ENCODE results near the gene UBD. TPM values are rescaled to one million over a fixed set of nuclear protein-coding genes. Genes with fewer than 3 reads are reported as not detected.

Gene UBD
- total RNA-seq = 0.49 and 0.62 TPM in 2 replicates

DNA sequence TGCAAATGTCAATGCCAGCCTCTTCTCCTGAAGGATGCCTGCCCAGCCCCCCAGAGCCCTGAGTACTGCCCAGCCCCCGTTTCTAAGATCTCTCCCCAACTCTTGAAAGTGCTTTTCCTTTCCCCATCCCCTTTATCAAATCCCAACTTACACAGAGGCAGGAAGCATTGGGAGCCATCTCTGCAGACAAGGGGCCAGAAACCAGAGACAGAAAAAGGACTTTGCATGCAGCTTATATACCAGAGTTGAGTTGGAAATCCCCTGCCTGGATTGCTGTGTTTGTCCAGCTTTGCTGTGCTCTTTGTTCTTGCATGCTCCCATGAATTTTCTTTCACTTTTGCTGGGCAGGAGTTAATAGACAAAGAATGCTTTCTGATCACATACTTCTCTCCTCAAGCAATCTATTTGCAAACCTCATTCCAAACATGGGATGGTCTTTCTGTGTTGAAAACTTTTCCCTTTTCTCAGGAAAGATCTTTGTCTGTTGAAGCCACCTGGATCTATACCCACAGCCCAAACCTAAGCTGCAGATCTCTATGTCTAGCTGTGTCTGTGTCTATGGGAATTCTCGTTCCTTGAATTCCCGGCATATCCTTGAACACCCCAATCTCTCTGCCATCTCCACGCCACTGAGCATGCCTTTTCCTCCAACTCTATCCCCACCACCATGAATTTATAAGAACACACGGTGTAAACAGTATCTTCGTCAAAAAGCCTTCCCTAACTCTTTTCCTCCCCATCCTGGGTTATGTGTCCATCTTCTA is at the start of gene UBD:
TSS of gene UBD (minus strand) at position 209 of the 764 bp plus-strand sequence. CDS start at position 178, 31 bp downstream.
- peaks cover 6% of the 10 kb centered on the region for H3K4me1 Mint-ChIP-seq
- no peak within 1 kb of the TSS for H3K4me3 Mint-ChIP-seq
- DNase-seq = no peak
- H3K36me3 Mint-ChIP-seq (ENCODE audit: low read depth) = no peaks in the 10 kb centered on the region
- intact Hi-C loops (cut with micrococcal nuclease) = no loop called here
- H3K27me3 Mint-ChIP-seq = peaks cover 54% of the 10 kb centered on the region
- H3K9me3 Mint-ChIP-seq = no peaks in the 10 kb centered on the region
- H3K27ac Mint-ChIP-seq = no peak within 1 kb of the TSS

DNA sequence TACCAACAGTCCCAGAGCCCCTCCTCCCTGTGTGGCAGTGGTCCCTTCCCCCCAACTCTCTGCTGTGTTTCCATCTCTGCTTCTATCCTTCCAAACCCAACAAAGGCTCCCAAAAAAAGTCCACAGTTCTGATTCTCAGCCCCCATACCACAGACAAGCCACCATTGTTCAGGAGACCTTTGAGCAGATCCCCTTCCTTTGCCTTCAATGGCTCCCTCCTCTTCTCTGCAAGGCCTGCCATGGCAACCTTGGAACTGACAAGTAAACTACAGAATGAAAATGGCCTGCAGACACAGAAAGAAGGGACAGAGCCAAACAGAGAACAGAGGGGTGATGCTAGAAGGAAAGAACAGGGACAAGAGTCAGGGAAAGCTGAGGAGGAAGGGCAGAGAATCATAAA is 48.6 kb upstream of the UBD start:
- intact Hi-C loops (cut with micrococcal nuclease) = no loop called here
- H3K9me3 Mint-ChIP-seq = no peaks in the 10 kb centered on the region
- H3K27me3 Mint-ChIP-seq = no peaks in the 10 kb centered on the region
- H3K27ac Mint-ChIP-seq = no peak overlapping the region
- DNase-seq = no peak
- H3K4me3 Mint-ChIP-seq = no peak overlapping the region
- peaks cover 26% of the 10 kb centered on the region for H3K36me3 Mint-ChIP-seq (ENCODE audit: low read depth)
- H3K4me1 Mint-ChIP-seq = no peaks in the 10 kb centered on the region

DNA sequence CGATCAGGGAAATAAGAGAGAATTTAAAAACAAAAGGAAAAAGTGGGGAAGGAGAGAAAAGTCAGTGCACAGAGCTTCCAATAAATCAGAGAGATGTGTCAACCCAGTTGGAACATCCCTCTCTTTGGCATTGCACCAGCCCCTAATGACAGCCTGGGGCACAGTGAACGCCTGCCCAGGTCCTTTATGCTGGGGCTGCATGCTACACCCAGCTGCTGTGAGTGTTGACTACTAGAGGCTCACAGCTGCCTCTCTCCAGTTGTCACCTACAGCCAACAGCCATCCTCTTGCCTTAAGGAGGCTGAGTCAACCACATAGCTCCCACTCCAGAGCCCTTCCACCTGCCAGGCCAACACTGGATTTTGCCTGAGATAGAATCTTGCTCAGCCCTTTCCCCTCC is 44.4 kb upstream of the UBD start:
- no peak overlapping the region for H3K4me3 Mint-ChIP-seq
- intact Hi-C loops (cut with micrococcal nuclease) = no loop called here
- H3K27me3 Mint-ChIP-seq = no peaks in the 10 kb centered on the region
- DNase-seq = no peak
- H3K9me3 Mint-ChIP-seq = no peaks in the 10 kb centered on the region
- no peak overlapping the region for H3K27ac Mint-ChIP-seq
- H3K4me1 Mint-ChIP-seq = no peaks in the 10 kb centered on the region
- H3K36me3 Mint-ChIP-seq (ENCODE audit: low read depth) = peaks cover 18% of the 10 kb centered on the region

DNA sequence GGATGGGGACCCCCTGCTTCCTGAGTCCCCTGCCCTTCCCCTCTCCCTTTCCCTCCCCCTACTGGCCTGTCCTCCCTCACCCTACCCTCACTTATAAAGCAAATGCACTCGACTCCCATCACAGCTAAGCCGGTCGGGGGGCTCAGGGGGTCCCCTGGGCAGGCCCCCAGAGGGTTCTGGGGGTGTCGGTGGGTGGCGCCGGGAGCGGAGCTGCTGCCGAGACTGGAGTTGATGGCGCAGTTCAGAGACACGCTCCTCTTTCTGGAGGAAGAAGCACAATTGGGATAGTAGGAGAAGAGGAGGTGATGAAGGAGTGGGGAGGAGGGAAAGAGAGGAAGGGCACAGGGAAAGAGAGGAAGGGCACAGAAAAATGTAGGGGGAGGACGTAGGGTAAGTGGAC is 43.9 kb upstream of the UBD start:
- DNase-seq = no peak
- intact Hi-C loops (cut with micrococcal nuclease) = no loop called here
- H3K4me1 Mint-ChIP-seq = no peaks in the 10 kb centered on the region
- H3K36me3 Mint-ChIP-seq (ENCODE audit: low read depth) = peaks cover 18% of the 10 kb centered on the region
- no peaks in the 10 kb centered on the region for H3K27me3 Mint-ChIP-seq
- H3K4me3 Mint-ChIP-seq = no peak overlapping the region
- no peak overlapping the region for H3K27ac Mint-ChIP-seq
- no peaks in the 10 kb centered on the region for H3K9me3 Mint-ChIP-seq

DNA sequence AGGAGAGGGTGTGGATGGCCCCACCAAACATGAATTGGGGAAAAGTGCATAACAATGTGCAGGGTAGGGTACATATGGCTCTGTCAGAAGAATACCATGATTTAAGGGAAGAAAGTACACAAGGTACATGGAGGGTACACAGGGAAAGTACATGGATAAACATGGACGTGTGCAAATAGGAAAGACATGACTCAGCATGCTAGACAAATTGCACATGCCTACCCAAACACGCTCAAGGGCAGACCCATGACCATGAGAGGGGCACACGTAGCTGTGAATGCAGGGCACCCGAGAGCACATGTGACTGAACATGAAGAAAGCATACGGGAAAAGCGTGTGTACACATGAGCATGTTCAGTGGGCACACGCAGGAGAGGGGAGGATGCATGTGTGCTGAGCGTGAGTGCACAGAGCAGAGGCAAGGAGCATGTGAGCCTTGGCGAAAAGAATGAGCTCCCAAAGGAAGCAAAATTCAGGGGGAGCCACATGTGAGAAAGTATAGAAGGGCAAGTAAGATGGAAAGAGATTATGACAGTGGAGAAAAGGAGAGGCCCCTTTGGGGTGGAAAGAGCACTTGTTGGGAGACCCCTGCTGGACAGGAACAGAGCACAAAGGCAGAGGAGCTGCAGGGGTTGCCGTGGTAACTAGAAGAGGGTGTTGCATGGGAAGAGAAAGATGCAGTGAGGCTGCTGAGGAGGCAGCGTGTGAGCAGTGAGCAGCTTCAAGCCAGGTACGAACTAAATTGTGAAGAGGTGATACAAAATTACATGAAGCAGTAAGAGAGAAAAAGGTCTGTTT is 43.2 kb upstream of the UBD start:
- Mint-ChIP-seq H3K4me1 (no peaks in the 10 kb centered on the region), H3K27ac (no peak overlapping the region), H3K4me3 (no peak overlapping the region), H3K27me3 (no peaks in the 10 kb centered on the region), H3K36me3 (ENCODE audit: low read depth) (peaks cover 16% of the 10 kb centered on the region), H3K9me3 (no peaks in the 10 kb centered on the region)
- DNase-seq = no peak
- intact Hi-C loops (cut with micrococcal nuclease) = no loop called here

DNA sequence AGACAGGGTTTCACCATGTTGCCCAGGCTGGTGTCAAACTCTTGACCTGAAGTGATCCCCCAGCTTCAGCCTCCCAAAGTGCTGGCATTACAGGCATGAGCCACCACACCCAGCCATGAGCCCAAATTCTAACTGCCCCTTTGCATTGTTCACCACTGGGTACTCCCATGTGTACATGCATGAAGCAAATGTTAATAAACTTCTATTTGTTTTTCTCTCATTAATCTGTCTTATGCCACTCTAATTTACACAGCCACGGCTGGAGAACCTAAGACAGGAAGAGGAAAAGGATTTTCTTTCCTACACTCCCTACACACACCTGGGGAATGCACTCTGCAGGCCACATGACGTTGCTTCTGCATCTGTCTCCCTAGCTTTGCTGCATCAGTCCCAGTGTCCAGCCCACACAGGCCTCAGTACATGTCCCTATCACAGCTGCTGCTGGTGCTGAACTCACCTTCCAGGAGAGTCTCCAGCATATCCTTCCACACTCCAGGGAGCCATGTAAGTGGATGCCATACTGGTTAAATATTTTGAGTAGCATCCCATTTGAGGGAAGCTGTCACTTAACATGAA is 38.7 kb upstream of the UBD start:
- no peak overlapping the region for H3K4me3 Mint-ChIP-seq
- H3K9me3 Mint-ChIP-seq = no peaks in the 10 kb centered on the region
- no peak overlapping the region for H3K27ac Mint-ChIP-seq
- H3K36me3 Mint-ChIP-seq (ENCODE audit: low read depth) = peaks cover 3% of the 10 kb centered on the region
- no peaks in the 10 kb centered on the region for H3K4me1 Mint-ChIP-seq
- no peak for DNase-seq
- peaks cover 5% of the 10 kb centered on the region for H3K27me3 Mint-ChIP-seq
- intact Hi-C loops (cut with micrococcal nuclease) = no loop called here

DNA sequence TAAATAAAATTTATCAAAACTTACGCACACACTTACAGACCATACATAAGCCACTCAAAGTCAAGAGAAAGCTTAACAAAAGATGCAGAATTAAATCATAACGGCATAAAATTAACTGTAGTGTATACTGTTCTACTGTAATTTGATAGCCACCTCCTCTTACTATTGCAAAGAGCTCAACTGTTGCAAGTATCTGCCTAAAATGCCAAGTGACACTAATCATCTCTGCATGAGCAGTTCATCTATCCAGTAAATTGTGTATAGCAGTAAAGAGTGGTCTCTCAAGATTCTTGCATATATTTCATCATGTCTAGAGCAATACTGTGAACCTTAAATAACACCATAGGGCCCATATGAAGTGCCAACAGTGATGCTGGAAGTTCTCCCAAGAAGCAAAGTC is 37.7 kb upstream of the UBD start:
- no peaks in the 10 kb centered on the region for H3K9me3 Mint-ChIP-seq
- no peak for DNase-seq
- intact Hi-C loops (cut with micrococcal nuclease) = no loop called here

DNA sequence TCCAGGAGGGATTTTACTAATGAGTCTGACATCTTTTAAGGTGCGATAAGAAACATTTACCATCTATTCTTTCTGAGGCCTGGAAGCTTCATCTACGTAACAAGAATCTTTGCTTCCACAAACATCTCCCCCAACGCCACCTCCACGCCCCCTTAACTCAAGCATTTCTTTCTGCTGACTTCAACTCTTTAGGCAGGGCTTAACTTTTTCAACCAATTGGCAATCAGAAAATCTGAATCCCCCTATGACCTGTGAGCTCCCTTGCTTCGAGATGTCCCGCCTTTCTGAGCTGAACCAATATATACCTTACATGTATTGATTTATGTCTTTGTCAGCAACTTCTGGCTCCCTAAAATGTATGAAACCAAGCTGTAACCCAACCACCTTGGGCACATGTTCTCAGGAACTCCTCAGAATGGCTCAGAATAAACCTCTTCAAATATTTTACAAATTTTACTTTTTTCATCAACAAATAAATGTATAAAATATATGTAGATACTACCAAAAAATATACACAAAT is 36.9 kb upstream of the UBD start:
- no peak for DNase-seq
- H3K27me3 Mint-ChIP-seq = peaks cover 8% of the 10 kb centered on the region
- H3K4me1 Mint-ChIP-seq = no peaks in the 10 kb centered on the region
- H3K4me3 Mint-ChIP-seq = no peak overlapping the region
- no peaks in the 10 kb centered on the region for H3K36me3 Mint-ChIP-seq (ENCODE audit: low read depth)
- intact Hi-C loops (cut with micrococcal nuclease) = no loop called here
- no peaks in the 10 kb centered on the region for H3K9me3 Mint-ChIP-seq
- no peak overlapping the region for H3K27ac Mint-ChIP-seq

More for the DNA sequence above, 37.7 kb upstream of the UBD start:
- Mint-ChIP-seq H3K36me3 (ENCODE audit: low read depth) (no peaks in the 10 kb centered on the region), H3K4me3 (no peak overlapping the region), H3K4me1 (no peaks in the 10 kb centered on the region), H3K27me3 (peaks cover 5% of the 10 kb centered on the region), H3K27ac (no peak overlapping the region)

DNA sequence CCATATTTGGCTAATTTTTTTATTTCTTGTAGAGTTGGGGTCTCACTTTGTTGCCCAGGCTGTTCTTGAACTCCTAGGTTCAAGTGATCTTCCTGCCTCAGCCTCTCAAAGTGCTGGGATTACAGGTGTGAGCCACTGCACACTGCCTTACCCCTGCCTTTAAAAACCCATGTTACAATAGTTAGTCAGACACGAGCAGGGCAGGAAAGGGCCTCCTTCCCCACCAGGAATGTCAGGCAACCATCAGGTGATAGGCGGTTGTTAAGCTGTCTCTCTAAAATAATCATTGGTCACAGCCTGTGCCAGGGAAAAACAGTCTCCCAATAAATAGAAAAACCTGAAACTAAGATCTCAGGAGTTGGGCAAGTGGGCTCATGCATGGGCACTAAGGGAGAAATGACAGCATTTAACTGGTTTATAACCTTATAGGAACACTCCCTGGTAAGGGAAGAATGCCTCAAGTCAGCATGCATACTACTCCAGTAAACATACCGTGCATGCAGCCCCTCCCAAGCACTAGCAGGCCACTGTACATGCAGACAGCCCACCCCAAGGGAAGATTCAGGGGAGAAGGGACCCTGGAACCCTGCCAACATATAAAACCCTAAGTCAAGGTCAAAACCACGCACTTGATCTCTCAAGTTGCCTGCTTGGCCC is 33.8 kb upstream of the UBD start:
- no peak for DNase-seq
- intact Hi-C loops (cut with micrococcal nuclease) = no loop called here
- Mint-ChIP-seq H3K27ac (no peak overlapping the region), H3K4me1 (no peaks in the 10 kb centered on the region), H3K9me3 (no peaks in the 10 kb centered on the region), H3K36me3 (ENCODE audit: low read depth) (no peaks in the 10 kb centered on the region), H3K27me3 (peaks cover 16% of the 10 kb centered on the region), H3K4me3 (no peak overlapping the region)

DNA sequence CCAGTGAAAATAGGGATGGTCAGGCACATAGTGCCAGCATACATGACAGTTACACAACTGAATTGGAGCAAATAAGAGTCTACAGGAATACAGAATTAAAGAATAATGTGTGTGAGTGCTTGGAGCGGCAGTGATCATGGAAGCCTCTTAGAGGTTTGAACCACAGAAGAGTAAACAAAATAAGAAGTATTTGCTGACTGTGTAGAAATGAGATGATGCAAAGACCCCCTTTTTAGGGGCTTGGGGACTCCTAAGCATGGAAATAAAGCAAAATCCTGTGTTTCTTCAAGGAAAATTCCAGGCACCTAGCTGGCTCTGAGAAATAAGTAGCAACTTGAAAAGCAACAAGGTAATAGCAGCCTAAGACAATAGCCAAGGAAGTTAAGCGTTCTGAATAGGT is 32.1 kb upstream of the UBD start:
- Mint-ChIP-seq H3K4me3 (no peak overlapping the region), H3K27ac (no peak overlapping the region), H3K27me3 (peaks cover 29% of the 10 kb centered on the region), H3K4me1 (no peaks in the 10 kb centered on the region), H3K36me3 (ENCODE audit: low read depth) (no peaks in the 10 kb centered on the region), H3K9me3 (no peaks in the 10 kb centered on the region)
- DNase-seq = no peak
- intact Hi-C loops (cut with micrococcal nuclease) = no loop called here

DNA sequence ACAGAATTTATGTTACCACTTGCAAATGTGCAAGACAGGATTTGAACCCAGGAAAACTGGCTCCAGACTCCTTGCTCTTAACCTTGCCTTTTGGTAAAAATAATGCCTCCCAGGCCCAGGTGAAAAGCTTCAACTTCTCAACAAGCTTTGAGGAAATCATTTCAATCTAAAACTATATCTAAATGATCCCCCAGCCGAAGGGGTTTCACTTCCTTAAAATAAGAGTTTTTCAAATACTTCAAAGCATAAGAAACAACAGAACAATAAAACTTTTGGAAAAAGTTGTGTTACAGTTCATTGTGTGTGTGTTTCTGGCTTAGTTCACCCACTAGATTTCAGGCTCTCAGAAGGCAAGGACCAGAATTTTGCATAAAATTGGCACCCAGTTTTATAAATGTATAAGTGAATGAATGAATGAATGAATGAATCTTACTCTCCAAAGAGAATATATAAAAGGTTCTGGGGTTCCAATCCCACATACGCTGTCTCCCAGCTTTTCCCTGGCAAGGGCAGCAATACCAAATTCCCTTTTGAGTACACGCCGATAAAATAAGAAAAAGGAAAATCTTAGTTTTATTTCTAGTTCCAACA is 30.8 kb upstream of the UBD start:
- Mint-ChIP-seq H3K27ac (no peak overlapping the region), H3K9me3 (no peaks in the 10 kb centered on the region), H3K4me1 (no peaks in the 10 kb centered on the region), H3K36me3 (ENCODE audit: low read depth) (no peaks in the 10 kb centered on the region), H3K27me3 (peaks cover 36% of the 10 kb centered on the region), H3K4me3 (no peak overlapping the region)
- intact Hi-C loops (cut with micrococcal nuclease) = no loop called here
- DNase-seq = no peak

DNA sequence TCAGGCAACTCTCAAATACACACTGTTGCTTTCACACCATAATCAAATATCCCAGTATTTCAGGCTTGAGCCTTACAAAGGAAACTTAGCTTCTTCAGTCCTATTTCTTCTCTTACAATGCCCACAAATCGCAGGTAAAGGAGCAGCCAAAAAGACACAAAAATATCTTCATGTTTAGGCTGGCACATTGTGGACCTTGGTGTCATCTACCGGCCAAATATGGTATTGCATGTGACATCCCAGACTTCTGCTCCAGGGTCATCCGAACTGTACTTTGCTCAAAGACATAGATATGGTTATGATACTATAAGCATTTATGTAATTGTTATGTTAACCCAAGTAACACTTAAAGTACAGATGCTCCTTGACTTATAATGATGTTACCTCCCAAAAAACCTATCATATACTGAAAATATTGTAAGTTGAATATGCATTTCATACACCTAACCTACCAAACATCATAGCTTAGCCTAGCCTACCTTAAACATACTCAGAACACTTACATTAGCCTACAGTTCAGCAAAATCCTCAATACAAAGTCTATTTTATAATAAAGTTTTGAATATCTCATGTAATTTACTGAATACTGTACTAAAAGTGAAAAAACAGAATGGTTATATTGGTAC is 30.0 kb upstream of the UBD start:
- Mint-ChIP-seq H3K4me1 (no peaks in the 10 kb centered on the region), H3K27me3 (peaks cover 43% of the 10 kb centered on the region), H3K4me3 (no peak overlapping the region), H3K36me3 (ENCODE audit: low read depth) (no peaks in the 10 kb centered on the region), H3K27ac (no peak overlapping the region), H3K9me3 (no peaks in the 10 kb centered on the region)
- intact Hi-C loops (cut with micrococcal nuclease) = loop anchor here (1.0 to 10.0 kb wide), 3 partner anchors 573 to 903 kb away; no protein-coding TSS in a partner anchor
- DNase-seq = peak; percentile 86

DNA sequence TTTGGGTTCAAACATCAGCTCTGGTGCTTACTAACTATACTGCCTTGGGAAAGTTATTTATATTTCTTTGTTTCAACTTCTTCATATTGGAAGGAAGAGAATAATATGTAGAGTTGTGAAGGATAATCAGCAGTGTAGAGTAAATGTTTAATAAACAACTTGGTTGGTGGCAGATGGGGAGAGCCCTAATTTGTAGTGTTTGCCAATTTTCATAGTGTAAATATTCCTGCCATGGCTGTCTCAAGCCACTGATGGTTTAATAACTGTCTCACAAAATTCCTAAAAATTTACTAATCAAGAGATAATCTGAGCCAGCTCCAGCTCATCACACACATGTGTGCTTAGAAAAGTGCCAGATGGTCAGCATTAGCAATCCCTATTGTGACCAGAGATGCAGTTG is 25.3 kb upstream of the UBD start, which contains the start of gene OR2H2:
TSS of gene OR2H2 (plus strand) at position 301 of the 400 bp plus-strand sequence. CDS start 2,824 bp downstream, outside the sequence.
- H3K4me3 Mint-ChIP-seq = no peak within 1 kb of the TSS
- H3K27me3 Mint-ChIP-seq = peaks cover 37% of the 10 kb centered on the region
- no peaks in the 10 kb centered on the region for H3K36me3 Mint-ChIP-seq (ENCODE audit: low read depth)
- no peaks in the 10 kb centered on the region for H3K4me1 Mint-ChIP-seq
- no peak for DNase-seq
- H3K27ac Mint-ChIP-seq = no peak within 1 kb of the TSS
- intact Hi-C loops (cut with micrococcal nuclease) = loop anchor here (10.0 kb wide), 1 partner anchor 750 kb away; no protein-coding TSS in a partner anchor
- no peaks in the 10 kb centered on the region for H3K9me3 Mint-ChIP-seq
